HepG2 (cell line): ENCODE data around the gene ANKAR. TPM values are rescaled to one million over a fixed set of nuclear protein-coding genes. Genes with fewer than 3 reads are reported as not detected.

ENCODE experiments used
- CEBPG ChIP-seq: IDR thresholded peaks from 2 replicates; pipeline ENCODE4 v1.6.1; 2016
- FOXK1 ChIP-seq: sonication (generic); formaldehyde crosslinking; IDR thresholded peaks from 2 replicates; pipeline ENCODE4 v1.4.0; 2020; ENCODE audit warnings: low read depth, missing genetic modification reagents, borderline replicate concordance
- NFKBIZ ChIP-seq: IDR thresholded peaks from 2 replicates; pipeline ENCODE4 v1.6.1; 2018; ENCODE audit warnings: missing genetic modification reagents, missing compliant biosample characterization
- RARA ChIP-seq: IDR thresholded peaks from 2 replicates; pipeline ENCODE4 v1.6.1; 2016; ENCODE audit warnings: missing genetic modification reagents, missing compliant biosample characterization
- RFX3 ChIP-seq: IDR thresholded peaks from 2 replicates; pipeline ENCODE4 v1.6.1; 2016; ENCODE audit warnings: missing biosample characterization, missing genetic modification reagents
- TCF12 ChIP-seq, 2 experiments: fragments of 450-650 bp in 1 of 2; sonication (generic) in 1 of 2; formaldehyde crosslinking in 1 of 2; IDR thresholded peaks; 2 replicates each; pipeline versions ENCODE4 v1.6.1 to v1.8.0; 2017 to 2022; ENCODE audit warnings: antibody characterized with exemption in 1 of 2, mild to moderate bottlenecking in 1 of 2, missing genetic modification reagents in 1 of 2, moderate library complexity in 1 of 2
- ZKSCAN1 ChIP-seq: fragments of 150-350 bp; IDR thresholded peaks from 2 replicates; pipeline ENCODE4 v1.6.1; 2014; ENCODE audit warnings: low read length
- ZNF326 ChIP-seq: sonication (generic); formaldehyde crosslinking; IDR thresholded peaks from 2 replicates; pipeline ENCODE4 v1.4.0; 2020; ENCODE audit warnings: missing genetic modification reagents, borderline replicate concordance
- ZNF605 ChIP-seq: sonication (generic); formaldehyde crosslinking; IDR thresholded peaks from 2 replicates; pipeline ENCODE4 v1.8.0; 2022; ENCODE audit warnings: mild to moderate bottlenecking, missing genetic modification reagents
- ZNF672 ChIP-seq: sonication (generic); formaldehyde crosslinking; IDR thresholded peaks from 2 replicates; pipeline ENCODE4 v1.8.1; 2022; ENCODE audit warnings: missing genetic modification reagents
- ZNF841 ChIP-seq: sonication (generic); formaldehyde crosslinking; IDR thresholded peaks from 2 replicates; pipeline ENCODE4 v1.8.1; 2023; ENCODE audit warnings: missing genetic modification reagents, borderline replicate concordance
- ZSCAN21 ChIP-seq: sonication (generic); formaldehyde crosslinking; IDR thresholded peaks from 2 replicates; pipeline ENCODE4 v1.8.0; 2022; ENCODE audit warnings: mild to moderate bottlenecking, missing genetic modification reagents, moderate library complexity, borderline replicate concordance
- polyA plus RNA-seq, 8 experiments: library from polyadenylated mRNA; depleted of rRNA in 3 of 8; stranded (reverse) in 7 of 8; unstranded in 1 of 8; fragments of >200 nt; fragmentation: Illumina TruSeq in 4 of 8; extraction: Trizol in 4 of 8; gene quantifications; 2 replicates each; pipeline versions ENCODE4 v1.2.1 to v1.2.3, GENCODE V29; 2011 to 2016; ENCODE audit warnings: low read depth in 4 of 8, missing spikeins in 1 of 8, mixed read lengths in 1 of 8; ENCODE audit not compliant: insufficient read depth in 1 of 8
- total RNA-seq, 5 experiments: library from RNA; depleted of rRNA; stranded (reverse); fragments of >200 nt; fragmentation: Illumina TruSeq; extraction: Trizol; gene quantifications; 2 replicates each; pipeline ENCODE4 v1.2.3, GENCODE V29; 2016; ENCODE audit warnings: low read depth in 1 of 5
- TF ChIP-seq, protein P1 (sequence below): sonication (generic); formaldehyde crosslinking; IDR thresholded peaks from 2 replicates; pipeline ENCODE4 v1.5.1; 2020; ENCODE audit warnings: missing genetic modification reagents, mild to moderate bottlenecking, borderline replicate concordance
- TF ChIP-seq, protein P2 (sequence below): sonication (generic); formaldehyde crosslinking; IDR thresholded peaks from 2 replicates; pipeline ENCODE4 v1.4.0; 2020; ENCODE audit warnings: mild to moderate bottlenecking, missing genetic modification reagents
- TF ChIP-seq, protein P3 (sequence below): IDR thresholded peaks from 2 replicates; pipeline ENCODE4 v1.6.1; 2016; ENCODE audit warnings: missing compliant biosample characterization, missing genetic modification reagents, borderline replicate concordance
- TF ChIP-seq, protein P4 (sequence below): sonication (generic); formaldehyde crosslinking; IDR thresholded peaks from 2 replicates; pipeline ENCODE4 v1.4.0; 2020; ENCODE audit warnings: missing genetic modification reagents
- TF ChIP-seq, protein P5 (sequence below): sonication (generic); formaldehyde crosslinking; IDR thresholded peaks from 2 replicates; pipeline ENCODE4 v1.9.0; 2022; ENCODE audit warnings: missing genetic modification reagents, mild to moderate bottlenecking, borderline replicate concordance

The ANKAR gene
- total and polyA plus RNA-seq, 2 of the 13 experiments (the other 11 are each of a cell fraction or from before 2014, with no cell fraction given), result 3.6 to 5.0 TPM

DNA sequence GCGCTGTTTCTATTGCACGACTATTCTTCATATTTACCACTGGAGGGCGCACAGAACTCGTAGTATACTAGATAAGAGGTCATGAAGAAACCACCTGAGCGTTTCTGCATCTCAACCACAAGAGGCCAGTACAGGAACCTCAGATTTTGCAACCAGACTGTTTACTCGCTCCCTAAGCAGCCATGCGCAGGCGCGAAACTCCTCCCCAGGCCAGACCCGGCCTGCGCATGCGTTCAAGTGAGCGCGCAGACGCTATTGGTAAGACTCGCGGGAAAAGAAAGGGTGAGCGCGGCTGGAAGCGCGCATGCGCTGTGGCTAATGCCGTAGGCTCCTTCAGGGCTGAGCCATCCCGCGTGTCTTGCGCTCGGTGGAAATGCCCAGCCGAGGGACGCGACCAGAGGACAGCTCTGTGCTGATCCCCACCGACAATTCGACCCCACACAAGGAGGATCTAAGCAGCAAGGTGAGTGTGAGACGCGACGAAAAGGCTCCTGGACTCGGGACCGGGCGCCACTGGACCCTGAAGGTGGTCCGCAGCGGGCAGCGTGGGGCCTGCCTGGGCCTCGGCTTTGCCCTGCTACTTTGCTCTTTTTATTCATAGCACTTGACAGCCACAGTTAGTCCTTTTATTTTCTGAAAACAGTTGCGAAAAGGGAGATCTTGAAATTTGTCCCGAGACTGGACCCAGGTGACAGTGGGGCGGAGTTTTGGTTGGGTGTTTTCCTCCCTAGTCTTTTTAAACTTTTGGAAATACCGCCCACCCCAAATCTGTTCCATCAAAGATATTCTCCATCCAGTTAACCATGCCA lies 13.1 kb upstream of the ANKAR start, which contains the start of gene ASNSD1 (continued):
- no peak for TF ChIP-seq TCF12 (IDR thresholded peaks at IDR 0.05)
- no peak for TF ChIP-seq TCF12 (CRISPR knock-in tag; IDR thresholded peaks at IDR 0.05)
- no peak for TF ChIP-seq ZNF326
- TF ChIP-seq ZNF605 (CRISPR knock-in tag), result peak; percentile 97
- TF ChIP-seq, protein P1, sequence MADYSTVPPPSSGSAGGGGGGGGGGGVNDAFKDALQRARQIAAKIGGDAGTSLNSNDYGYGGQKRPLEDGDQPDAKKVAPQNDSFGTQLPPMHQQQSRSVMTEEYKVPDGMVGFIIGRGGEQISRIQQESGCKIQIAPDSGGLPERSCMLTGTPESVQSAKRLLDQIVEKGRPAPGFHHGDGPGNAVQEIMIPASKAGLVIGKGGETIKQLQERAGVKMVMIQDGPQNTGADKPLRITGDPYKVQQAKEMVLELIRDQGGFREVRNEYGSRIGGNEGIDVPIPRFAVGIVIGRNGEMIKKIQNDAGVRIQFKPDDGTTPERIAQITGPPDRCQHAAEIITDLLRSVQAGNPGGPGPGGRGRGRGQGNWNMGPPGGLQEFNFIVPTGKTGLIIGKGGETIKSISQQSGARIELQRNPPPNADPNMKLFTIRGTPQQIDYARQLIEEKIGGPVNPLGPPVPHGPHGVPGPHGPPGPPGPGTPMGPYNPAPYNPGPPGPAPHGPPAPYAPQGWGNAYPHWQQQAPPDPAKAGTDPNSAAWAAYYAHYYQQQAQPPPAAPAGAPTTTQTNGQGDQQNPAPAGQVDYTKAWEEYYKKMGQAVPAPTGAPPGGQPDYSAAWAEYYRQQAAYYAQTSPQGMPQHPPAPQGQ, result peak; percentile 97; the same call in 1 of the 2 replicates
- peak; percentile 96 for TF ChIP-seq CEBPG (CRISPR knock-in tag)
- TF ChIP-seq, protein P2, sequence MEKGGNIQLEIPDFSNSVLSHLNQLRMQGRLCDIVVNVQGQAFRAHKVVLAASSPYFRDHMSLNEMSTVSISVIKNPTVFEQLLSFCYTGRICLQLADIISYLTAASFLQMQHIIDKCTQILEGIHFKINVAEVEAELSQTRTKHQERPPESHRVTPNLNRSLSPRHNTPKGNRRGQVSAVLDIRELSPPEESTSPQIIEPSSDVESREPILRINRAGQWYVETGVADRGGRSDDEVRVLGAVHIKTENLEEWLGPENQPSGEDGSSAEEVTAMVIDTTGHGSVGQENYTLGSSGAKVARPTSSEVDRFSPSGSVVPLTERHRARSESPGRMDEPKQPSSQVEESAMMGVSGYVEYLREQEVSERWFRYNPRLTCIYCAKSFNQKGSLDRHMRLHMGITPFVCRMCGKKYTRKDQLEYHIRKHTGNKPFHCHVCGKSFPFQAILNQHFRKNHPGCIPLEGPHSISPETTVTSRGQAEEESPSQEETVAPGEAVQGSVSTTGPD (CRISPR knock-in tag), result 0 out of 2 replicates have a peak, but pooled peaks have one; percentile 4
- peak; percentile 81; the same call in 1 of the 2 replicates for TF ChIP-seq FOXK1 (CRISPR knock-in tag)
- TF ChIP-seq NFKBIZ (CRISPR knock-in tag), result no peak
- TF ChIP-seq, protein P3, sequence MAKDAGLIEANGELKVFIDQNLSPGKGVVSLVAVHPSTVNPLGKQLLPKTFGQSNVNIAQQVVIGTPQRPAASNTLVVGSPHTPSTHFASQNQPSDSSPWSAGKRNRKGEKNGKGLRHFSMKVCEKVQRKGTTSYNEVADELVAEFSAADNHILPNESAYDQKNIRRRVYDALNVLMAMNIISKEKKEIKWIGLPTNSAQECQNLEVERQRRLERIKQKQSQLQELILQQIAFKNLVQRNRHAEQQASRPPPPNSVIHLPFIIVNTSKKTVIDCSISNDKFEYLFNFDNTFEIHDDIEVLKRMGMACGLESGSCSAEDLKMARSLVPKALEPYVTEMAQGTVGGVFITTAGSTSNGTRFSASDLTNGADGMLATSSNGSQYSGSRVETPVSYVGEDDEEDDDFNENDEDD, result peak; percentile 86; the same call in 1 of the 2 replicates
- no peak for TF ChIP-seq RFX3 (CRISPR knock-in tag)
- TF ChIP-seq, protein P4, sequence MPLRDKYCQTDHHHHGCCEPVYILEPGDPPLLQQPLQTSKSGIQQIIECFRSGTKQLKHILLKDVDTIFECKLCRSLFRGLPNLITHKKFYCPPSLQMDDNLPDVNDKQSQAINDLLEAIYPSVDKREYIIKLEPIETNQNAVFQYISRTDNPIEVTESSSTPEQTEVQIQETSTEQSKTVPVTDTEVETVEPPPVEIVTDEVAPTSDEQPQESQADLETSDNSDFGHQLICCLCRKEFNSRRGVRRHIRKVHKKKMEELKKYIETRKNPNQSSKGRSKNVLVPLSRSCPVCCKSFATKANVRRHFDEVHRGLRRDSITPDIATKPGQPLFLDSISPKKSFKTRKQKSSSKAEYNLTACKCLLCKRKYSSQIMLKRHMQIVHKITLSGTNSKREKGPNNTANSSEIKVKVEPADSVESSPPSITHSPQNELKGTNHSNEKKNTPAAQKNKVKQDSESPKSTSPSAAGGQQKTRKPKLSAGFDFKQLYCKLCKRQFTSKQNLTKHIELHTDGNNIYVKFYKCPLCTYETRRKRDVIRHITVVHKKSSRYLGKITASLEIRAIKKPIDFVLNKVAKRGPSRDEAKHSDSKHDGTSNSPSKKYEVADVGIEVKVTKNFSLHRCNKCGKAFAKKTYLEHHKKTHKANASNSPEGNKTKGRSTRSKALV (CRISPR knock-in tag), result peak; percentile 90; the same call in 1 of the 2 replicates
- TF ChIP-seq ZNF841, result no peak
- TF ChIP-seq, protein P5, sequence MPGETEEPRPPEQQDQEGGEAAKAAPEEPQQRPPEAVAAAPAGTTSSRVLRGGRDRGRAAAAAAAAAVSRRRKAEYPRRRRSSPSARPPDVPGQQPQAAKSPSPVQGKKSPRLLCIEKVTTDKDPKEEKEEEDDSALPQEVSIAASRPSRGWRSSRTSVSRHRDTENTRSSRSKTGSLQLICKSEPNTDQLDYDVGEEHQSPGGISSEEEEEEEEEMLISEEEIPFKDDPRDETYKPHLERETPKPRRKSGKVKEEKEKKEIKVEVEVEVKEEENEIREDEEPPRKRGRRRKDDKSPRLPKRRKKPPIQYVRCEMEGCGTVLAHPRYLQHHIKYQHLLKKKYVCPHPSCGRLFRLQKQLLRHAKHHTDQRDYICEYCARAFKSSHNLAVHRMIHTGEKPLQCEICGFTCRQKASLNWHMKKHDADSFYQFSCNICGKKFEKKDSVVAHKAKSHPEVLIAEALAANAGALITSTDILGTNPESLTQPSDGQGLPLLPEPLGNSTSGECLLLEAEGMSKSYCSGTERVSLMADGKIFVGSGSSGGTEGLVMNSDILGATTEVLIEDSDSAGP (CRISPR knock-in tag), result peak; percentile 95
- TF ChIP-seq ZSCAN21 (CRISPR knock-in tag), result peak; percentile 85
- TF ChIP-seq ZKSCAN1, result 0 out of 2 replicates have a peak, but pooled peaks have one; percentile 49
- peak; percentile 50 for TF ChIP-seq RARA (CRISPR knock-in tag)
- no peak for TF ChIP-seq ZNF672 (CRISPR knock-in tag)
